ENCODE results near the gene BSCL2. TPM values are rescaled to one million over a fixed set of nuclear protein-coding genes. Genes with fewer than 3 reads are reported as not detected.

BSCL2 gene
- total and polyA plus RNA-seq, 12 donors: 8.5 to 83.0 (median 19.7) TPM

- TF ChIP-seq, protein P1, sequence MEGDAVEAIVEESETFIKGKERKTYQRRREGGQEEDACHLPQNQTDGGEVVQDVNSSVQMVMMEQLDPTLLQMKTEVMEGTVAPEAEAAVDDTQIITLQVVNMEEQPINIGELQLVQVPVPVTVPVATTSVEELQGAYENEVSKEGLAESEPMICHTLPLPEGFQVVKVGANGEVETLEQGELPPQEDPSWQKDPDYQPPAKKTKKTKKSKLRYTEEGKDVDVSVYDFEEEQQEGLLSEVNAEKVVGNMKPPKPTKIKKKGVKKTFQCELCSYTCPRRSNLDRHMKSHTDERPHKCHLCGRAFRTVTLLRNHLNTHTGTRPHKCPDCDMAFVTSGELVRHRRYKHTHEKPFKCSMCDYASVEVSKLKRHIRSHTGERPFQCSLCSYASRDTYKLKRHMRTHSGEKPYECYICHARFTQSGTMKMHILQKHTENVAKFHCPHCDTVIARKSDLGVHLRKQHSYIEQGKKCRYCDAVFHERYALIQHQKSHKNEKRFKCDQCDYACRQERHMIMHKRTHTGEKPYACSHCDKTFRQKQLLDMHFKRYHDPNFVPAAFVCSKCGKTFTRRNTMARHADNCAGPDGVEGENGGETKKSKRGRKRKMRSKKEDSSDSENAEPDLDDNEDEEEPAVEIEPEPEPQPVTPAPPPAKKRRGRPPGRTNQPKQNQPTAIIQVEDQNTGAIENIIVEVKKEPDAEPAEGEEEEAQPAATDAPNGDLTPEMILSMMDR (IDR thresholded peaks at IDR 0.05): no peak
- 4% methylated on average over 7 of the region's 7 CpGs for WGBS, 2 donors
- H3K27me3 ChIP-seq: no peaks in the 10 kb centered on the region
- no peaks in the 10 kb centered on the region for H3K9me3 ChIP-seq
- H3K4me1 ChIP-seq: peaks cover 26 to 73% (median 48%) of the 10 kb centered on the region in 9 donors
- peak overlapping the region; percentile 43 to 75 (median 68) for H3K4me3 ChIP-seq
- DNase-seq (no peak), ATAC-seq (peak in 3 of 8 donors; percentile 1 to 8 (median 1))
- H3K36me3 ChIP-seq: peaks cover 0 to 38% (median 11%) of the 10 kb centered on the region in 9 donors
- intact Hi-C loops (cut with DNase I): loop anchor here in 3 of 10 donors (2.0 to 5.0 kb wide), 4 partner anchors 18 to 134 kb away; partner anchors contain the start of genes LBHD1 (in 2 of the 3), UQCC3 (in 2 of the 3), C11orf98 (in 1 of the 3) and CSKMT (in 1 of the 3)
- H3K27ac ChIP-seq: peak overlapping the region; percentile 44 to 100 (median 98)
Measured at GRCh38 chr11:62708793-62709192, 1.6 kb upstream of the BSCL2 start.

- Histone ChIP-seq H3K9me3 (no peaks in the 10 kb centered on the region), H3K36me3 (peaks cover 0 to 34% (median 7%) of the 10 kb centered on the region in 9 donors), H3K27ac (peak overlapping the region in 8 of 10 donors; percentile 22 to 100 (median 98)), H3K4me3 (peak overlapping the region in 8 of 10 donors; percentile 47 to 75 (median 70)), H3K4me1 (peaks cover 26 to 73% (median 45%) of the 10 kb centered on the region in 9 donors), H3K27me3 (no peaks in the 10 kb centered on the region)
- intact Hi-C loops (cut with DNase I): loop anchor here in 3 of 10 donors (2.0 to 5.0 kb wide), 4 partner anchors 18 to 134 kb away; partner anchors contain the start of genes LBHD1 (in 2 of the 3), UQCC3 (in 2 of the 3), C11orf98 (in 1 of the 3) and CSKMT (in 1 of the 3)
- WGBS, 2 donors: 66 to 74% methylated on average over 5 of the region's 5 CpGs
- TF ChIP-seq, protein P1 (IDR thresholded peaks at IDR 0.05): no peak
- DNase-seq (no peak), ATAC-seq (peak in 1 of 8 donors; percentile 0)
Measured at GRCh38 chr11:62708392-62708791, 1.2 kb upstream of the BSCL2 start.

DNA sequence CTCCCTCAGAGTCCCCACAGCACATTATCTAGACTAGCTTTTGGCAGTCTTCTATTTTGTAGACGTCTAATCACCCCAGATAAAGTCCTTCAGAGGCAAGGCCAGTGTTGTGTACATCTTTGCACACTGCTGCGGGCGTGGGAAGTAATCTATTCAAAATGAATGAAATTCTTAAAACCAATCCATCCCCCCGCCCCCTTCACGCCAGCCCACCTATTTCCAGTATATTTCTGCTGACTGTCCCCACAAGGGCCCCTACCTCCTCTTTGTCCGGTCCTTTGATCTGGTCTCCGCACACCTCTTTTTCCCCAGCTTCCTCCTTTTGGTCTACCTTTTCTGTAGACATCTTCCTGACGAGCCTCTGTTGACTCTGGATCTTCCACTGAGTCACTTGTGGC lies 375 bp downstream of the BSCL2 start:
- peak overlapping the region; percentile 42 to 90 (median 72) for H3K4me3 ChIP-seq
- WGBS, 2 donors: 76 to 81% methylated on average over 8 of the region's 8 CpGs
- TF ChIP-seq, protein P1 (IDR thresholded peaks at IDR 0.05): no peak
- H3K4me1 ChIP-seq: peaks cover 23 to 61% (median 40%) of the 10 kb centered on the region in 9 donors
- H3K27ac ChIP-seq: peak overlapping the region; percentile 63 to 91 (median 81)
- no peaks in the 10 kb centered on the region for H3K27me3 ChIP-seq
- ATAC-seq (no peak), DNase-seq (no peak)
- intact Hi-C loops (cut with DNase I): loop anchor here in 3 of 10 donors (5.0 kb wide), 3 partner anchors 35 to 135 kb away; partner anchors contain the start of genes LBHD1 (in 2 of the 3), UQCC3 (in 2 of the 3), C11orf98 (in 1 of the 3) and CSKMT (in 1 of the 3)
- no peaks in the 10 kb centered on the region for H3K9me3 ChIP-seq
- H3K36me3 ChIP-seq: peaks cover 0 to 26% (median 0%) of the 10 kb centered on the region in 9 donors

DNA sequence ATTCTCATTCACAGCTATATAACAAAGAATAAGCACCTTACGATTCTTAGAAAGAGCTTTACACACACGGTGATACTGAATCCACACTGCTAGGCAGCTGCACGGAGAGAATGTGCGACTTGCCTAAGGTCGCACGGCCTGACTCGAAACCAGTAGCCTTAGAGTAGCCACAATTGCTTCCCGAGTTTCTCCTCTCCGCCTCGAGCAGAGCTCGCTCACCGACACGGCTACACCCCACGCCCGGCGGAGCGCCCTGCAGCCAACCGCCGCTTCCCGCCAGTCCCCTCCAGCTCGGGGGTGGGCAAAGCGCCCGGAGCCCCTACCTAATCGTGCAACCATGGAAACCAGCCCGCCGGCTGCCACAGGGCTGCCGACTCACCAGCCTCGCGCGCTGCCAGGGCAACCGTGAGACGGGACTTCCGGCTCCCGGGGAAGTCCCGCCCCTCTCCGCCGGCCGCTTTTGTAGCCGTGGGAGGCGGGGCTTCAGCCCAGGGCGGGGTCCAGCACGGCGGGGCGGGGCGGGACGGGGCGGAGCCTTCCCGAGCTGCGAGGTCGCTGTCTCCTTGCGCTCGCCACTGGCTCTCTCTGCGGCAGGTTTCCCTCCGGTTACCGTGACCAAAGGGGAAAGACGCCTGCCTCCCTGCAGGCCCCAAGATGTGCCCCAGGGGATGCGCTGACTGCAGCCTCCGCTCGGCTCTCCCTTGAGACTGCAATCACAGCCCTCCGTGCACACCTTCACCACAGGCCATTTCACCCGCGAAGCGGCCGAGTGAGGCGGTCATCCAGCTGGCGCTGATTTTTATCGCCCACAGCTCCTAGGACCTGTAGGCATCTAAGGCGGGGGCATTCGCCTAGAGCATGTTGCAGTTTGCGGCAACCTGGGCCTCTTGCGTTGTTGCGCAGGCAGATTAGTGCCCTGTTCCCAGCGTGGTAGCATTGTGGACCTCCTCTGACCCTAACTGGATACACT lies 1.1 kb downstream of the BSCL2 start:
- DNase-seq (peak; percentile 93 to 96), ATAC-seq (peak; percentile 85 to 90 (median 88))
- TF ChIP-seq, protein P1 (IDR thresholded peaks at IDR 0.05): no peak
- Histone ChIP-seq H3K9me3 (no peaks in the 10 kb centered on the region), H3K4me1 (peaks cover 23 to 61% (median 40%) of the 10 kb centered on the region in 9 donors), H3K4me3 (peak overlapping the region; percentile 42 to 90 (median 72)), H3K27ac (peak overlapping the region; percentile 63 to 91 (median 81)), H3K27me3 (no peaks in the 10 kb centered on the region), H3K36me3 (peaks cover 0 to 25% (median 7%) of the 10 kb centered on the region in 9 donors)
- intact Hi-C loops (cut with DNase I): loop anchor here in 3 of 10 donors (5.0 kb wide), 3 partner anchors 34 to 136 kb away; partner anchors contain the start of genes LBHD1 (in 2 of the 3), UQCC3 (in 2 of the 3), C11orf98 (in 1 of the 3) and CSKMT (in 1 of the 3)
- 3 to 4% methylated on average over 70 to 73 of the region's 73 CpGs for WGBS, 2 donors

All from heart right ventricle (tissue), 16 donors.